Hepatocyte (in vitro differentiated cells): Measurements from ENCODE around the gene GNAL.

Experiments used
- CTCF ChIP-seq: fragments of 200-600 bp; sonication (generic); IDR thresholded peaks from 2 replicates; pipeline ENCODE4 v1.5.1; 2016; ENCODE audit warnings: antibody characterized with exemption, mild to moderate bottlenecking; ENCODE audit not compliant: poor library complexity
- EZH2 ChIP-seq: fragments of 200-600 bp; sonication (generic); IDR thresholded peaks from 2 replicates; pipeline ENCODE4 v1.6.1; 2016; ENCODE audit warnings: antibody characterized with exemption, mild to moderate bottlenecking, borderline replicate concordance
- EZH2phosphoT487 ChIP-seq: fragments of 200-600 bp; sonication (generic); IDR thresholded peaks from one replicate; pipeline ENCODE4 v1.6.1; 2018; ENCODE audit warnings: antibody characterized with exemption, mild to moderate bottlenecking, low read depth, moderate library complexity; ENCODE audit not compliant: unreplicated experiment, severe bottlenecking

GRCh38 chr18:11839556-11839955 lies 150.5 kb downstream of the GNAL start:
- TF ChIP-seq CTCF, result no peak
- no peak for TF ChIP-seq EZH2phosphoT487
- TF ChIP-seq EZH2, result no peak
